Muscle layer of colon (tissue), 2 donors: ENCODE measurements around the gene FGFR4.
"Not testable (repeated sequence)": the region's sequence is repeated elsewhere in the genome, so short reads cannot be mapped to it uniquely, and the experiment has no call there.

Source experiments
- H3K27ac ChIP-seq: one replicate; pipeline ENCODE4 v1.7.0; 2013; ENCODE audit warnings: low read depth, mild to moderate bottlenecking, low read length, moderate library complexity
- H3K27me3 ChIP-seq, 2 donors: one replicate each; pipeline ENCODE4 v1.7.0; 2013; ENCODE audit warnings: low read length in 2 of 2, mild to moderate bottlenecking in 2 of 2; ENCODE audit not compliant: insufficient read depth in 2 of 2, control insufficient read depth in 1 of 2
- H3K36me3 ChIP-seq: one replicate; pipeline ENCODE4 v1.7.0; 2013; ENCODE audit warnings: mild to moderate bottlenecking, low read length; ENCODE audit not compliant: insufficient read depth
- H3K4me1 ChIP-seq: one replicate; pipeline ENCODE4 v1.7.0; 2013; ENCODE audit warnings: mild to moderate bottlenecking, low read length; ENCODE audit not compliant: insufficient read depth
- H3K4me3 ChIP-seq, 2 donors: one replicate each; pipeline ENCODE4 v1.7.0; 2013; ENCODE audit warnings: low read length in 2 of 2, low read depth in 1 of 2, mild to moderate bottlenecking in 1 of 2, moderate library complexity in 1 of 2
- H3K9ac ChIP-seq: one replicate; pipeline ENCODE4 v1.7.0; 2013; ENCODE audit warnings: low read length
- H3K9me3 ChIP-seq: one replicate; pipeline ENCODE4 v1.7.0; 2013; ENCODE audit warnings: mild to moderate bottlenecking, low read length
- donor health status: abdominal sarcoma.
- donor health status: Adenocarcinoma of cecum.

The FGFR4 gene

DNA sequence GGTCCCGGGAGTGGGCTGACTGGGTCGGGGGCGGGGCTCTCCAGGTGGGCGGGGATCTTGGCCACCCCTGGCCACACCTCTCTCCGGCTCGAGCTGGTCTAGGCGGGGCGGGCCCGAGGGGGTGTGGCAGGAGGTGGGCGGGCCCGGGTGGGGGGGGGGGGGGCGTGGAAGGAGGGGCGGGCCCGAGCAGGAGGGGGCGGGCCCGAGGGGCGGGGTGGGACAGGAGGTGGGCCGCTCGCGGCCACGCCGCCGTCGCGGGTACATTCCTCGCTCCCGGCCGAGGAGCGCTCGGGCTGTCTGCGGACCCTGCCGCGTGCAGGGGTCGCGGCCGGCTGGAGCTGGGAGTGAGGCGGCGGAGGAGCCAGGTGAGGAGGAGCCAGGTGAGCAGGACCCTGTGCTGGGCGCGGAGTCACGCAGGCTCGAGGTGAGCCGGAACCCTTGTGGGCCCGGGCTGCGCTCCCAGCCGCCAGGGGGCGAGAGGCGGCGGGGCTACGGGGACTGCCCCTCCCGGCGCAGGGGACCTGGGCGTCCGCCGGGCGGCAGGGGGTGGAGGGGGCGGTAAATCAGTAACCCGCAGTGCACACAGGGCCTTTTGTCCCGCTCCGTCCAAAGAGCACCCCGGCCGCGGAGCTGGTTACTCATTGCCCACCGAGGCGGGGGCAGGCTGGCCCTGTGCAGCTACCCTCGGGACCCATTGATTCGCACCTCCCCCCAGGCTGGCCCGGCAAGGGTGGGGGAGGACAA, at the start of gene FGFR4:
FGFR4 (plus strand) TSS at position 262 of the 744 bp plus-strand sequence. CDS start 2,688 bp downstream, outside the sequence.
- H3K27me3 ChIP-seq = peaks cover 0 to 14% of the 10 kb centered on the region in 2 donors
- H3K9ac ChIP-seq = no peak within 1 kb of the TSS
- no peaks in the 10 kb centered on the region for H3K4me1 ChIP-seq
- H3K27ac ChIP-seq = no peak within 1 kb of the TSS
- H3K36me3 ChIP-seq = no peaks in the 10 kb centered on the region
- no peaks in the 10 kb centered on the region for H3K9me3 ChIP-seq
- H3K4me3 ChIP-seq = peak within 1 kb of the TSS in 1 of 2 donors; percentile 23

DNA sequence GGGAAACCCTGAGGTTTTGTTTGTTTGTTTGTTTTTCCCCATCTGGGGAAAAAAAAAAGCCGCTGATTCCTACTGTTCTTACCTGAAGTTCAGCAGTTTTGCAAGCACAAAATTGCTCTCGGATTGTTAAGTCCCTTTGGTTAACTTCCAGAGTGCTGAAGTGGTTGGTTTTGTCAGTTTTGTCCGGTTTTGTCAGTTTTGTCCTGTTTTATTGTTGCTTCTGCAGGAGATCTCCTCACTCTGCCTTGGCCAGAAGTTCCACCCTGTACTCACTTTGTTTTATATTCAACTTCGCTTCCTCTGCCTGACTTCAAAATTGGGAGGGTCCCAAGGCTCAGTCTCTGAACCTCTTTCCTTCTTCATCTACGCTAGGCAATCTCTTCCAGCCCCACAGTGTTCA, 49.8 kb upstream of the FGFR4 start:
- peaks cover 3% of the 10 kb centered on the region for H3K36me3 ChIP-seq
- no peak overlapping the region for H3K4me3 ChIP-seq
- H3K27me3 ChIP-seq = no peaks in the 10 kb centered on the region
- H3K9ac ChIP-seq = no peak overlapping the region
- H3K4me1 ChIP-seq = peaks cover 16% of the 10 kb centered on the region
- H3K27ac ChIP-seq = no peak overlapping the region
- H3K9me3 ChIP-seq = no peaks in the 10 kb centered on the region

DNA sequence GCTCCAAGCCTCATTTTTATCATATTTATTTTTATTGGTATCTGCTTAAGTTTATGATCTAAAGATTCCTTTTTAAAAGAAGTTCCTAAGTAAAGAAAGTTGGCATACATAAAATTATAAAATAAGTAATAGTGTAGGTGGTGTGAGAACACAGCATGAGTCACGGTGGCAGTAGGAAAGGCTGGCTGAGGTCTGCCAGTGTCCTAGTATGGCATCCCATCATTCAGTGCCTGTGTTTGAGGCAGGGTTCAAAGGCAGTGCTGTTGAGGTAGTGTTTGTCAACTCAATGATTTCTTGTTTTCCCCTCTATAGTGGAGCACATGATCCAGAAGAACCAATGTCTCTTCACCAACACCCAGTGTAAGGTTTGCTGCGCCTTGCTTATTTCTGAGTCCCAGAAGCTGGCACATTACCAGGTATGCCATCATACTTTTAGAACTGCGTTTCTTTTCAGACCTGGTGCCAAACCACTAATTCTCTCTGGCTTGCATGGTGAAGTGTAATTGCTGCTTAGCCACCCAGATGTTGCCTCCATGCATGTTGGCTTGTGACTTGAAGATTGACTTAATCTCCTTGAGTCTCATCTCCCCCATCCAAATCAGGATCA, 45.8 kb upstream of the FGFR4 start:
- Histone ChIP-seq H3K27ac (peak overlapping the region; percentile 7), H3K9ac (no peak overlapping the region), H3K9me3 (no peaks in the 10 kb centered on the region), H3K27me3 (no peaks in the 10 kb centered on the region), H3K36me3 (peaks cover 15% of the 10 kb centered on the region), H3K4me3 (no peak overlapping the region), H3K4me1 (peaks cover 15% of the 10 kb centered on the region)

DNA sequence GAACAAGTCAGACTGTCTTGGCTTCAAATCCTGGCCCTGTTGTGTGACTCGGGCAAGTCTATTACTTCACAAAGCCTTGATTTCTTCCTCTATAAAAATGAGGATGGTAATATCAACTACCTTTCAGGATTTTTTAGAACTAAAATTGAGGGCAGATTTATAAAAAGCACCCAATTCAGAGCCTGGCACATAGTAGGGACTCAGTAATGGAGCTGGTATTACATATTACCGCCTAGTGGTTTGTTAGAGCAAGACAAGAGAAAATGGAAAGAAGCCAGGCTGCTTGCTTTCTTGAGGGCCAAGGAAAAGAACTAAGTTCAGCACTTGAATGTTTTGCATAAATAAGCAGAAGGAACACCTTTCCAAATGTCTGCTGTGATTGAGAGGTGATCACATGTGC, 44.8 kb upstream of the FGFR4 start:
- peaks cover 11% of the 10 kb centered on the region for H3K4me1 ChIP-seq
- no peaks in the 10 kb centered on the region for H3K27me3 ChIP-seq
- H3K9ac ChIP-seq = no peak overlapping the region
- peaks cover 15% of the 10 kb centered on the region for H3K36me3 ChIP-seq
- H3K4me3 ChIP-seq = no peak overlapping the region
- no peaks in the 10 kb centered on the region for H3K9me3 ChIP-seq
- H3K27ac ChIP-seq = no peak overlapping the region

DNA sequence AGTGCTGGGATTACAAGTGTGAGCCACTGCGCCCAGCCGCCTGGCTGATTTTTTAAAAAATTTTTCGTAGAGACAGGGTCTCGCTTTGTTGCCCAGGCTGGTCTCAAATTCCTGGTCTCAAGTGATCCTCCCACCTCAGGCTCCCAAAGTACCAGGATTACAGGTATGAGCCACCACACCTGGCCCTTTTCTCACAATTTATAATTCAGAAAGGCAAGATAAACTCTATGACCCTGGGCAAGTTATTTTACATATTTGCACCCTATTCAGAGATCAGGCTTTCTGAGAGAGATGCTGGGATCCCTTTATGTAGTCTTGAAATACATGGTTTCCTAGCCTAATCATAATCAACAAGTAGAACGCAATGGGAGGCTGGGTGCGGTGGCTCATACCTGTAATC, 43.6 kb upstream of the FGFR4 start:
- no peak overlapping the region for H3K27ac ChIP-seq
- peaks cover 15% of the 10 kb centered on the region for H3K36me3 ChIP-seq
- no peak overlapping the region for H3K4me3 ChIP-seq
- no peak overlapping the region for H3K9ac ChIP-seq
- H3K9me3 ChIP-seq = no peaks in the 10 kb centered on the region
- H3K27me3 ChIP-seq = no peaks in the 10 kb centered on the region
- peaks cover 11% of the 10 kb centered on the region for H3K4me1 ChIP-seq

DNA sequence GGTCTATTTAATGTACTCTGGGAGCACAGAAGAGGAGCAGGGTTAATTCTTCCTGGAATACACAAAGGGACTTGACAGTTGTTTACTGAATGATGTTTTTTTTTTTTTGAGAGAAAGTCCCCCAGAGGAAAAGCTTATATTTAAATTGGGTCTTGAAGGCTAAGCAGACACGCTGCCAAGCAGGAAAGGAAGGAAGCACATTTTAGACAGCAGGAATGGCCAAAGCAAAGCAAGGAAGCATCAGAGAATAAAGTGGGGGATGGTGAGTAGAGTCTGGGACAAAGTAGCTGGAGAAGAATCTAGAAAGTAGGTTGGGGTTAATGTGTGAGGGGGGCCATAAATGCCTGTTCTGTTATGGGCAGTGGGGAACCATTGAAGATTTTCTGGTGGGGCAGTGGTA, 42.8 kb upstream of the FGFR4 start:
- H3K9me3 ChIP-seq = no peaks in the 10 kb centered on the region
- H3K36me3 ChIP-seq = peaks cover 15% of the 10 kb centered on the region
- no peak overlapping the region for H3K9ac ChIP-seq
- no peak overlapping the region for H3K27ac ChIP-seq
- H3K4me3 ChIP-seq = no peak overlapping the region
- H3K4me1 ChIP-seq = peaks cover 11% of the 10 kb centered on the region
- H3K27me3 ChIP-seq = no peaks in the 10 kb centered on the region

DNA sequence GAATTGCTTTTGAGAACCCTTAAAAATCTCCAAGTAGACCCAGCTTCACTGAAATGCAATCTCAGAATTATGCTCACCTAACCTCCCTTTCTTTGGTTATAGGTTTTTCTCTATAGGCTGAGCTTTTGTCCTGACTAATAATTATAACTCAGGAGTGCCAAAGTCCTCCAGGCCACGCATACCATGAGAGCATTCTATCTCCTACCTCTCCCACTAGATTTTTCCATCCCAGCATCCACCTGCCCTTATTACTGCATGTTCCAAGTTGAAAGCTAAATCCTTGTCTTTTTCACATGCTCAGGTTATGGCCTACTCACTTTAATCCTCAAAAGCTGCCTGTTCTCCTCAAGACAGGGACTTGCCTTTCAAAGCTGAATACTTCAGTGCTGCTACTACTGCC, 42.1 kb upstream of the FGFR4 start:
- no peak overlapping the region for H3K9ac ChIP-seq
- peaks cover 11% of the 10 kb centered on the region for H3K4me1 ChIP-seq
- H3K27me3 ChIP-seq = no peaks in the 10 kb centered on the region
- peaks cover 19% of the 10 kb centered on the region for H3K36me3 ChIP-seq
- H3K4me3 ChIP-seq = no peak overlapping the region
- no peaks in the 10 kb centered on the region for H3K9me3 ChIP-seq
- H3K27ac ChIP-seq = no peak overlapping the region

DNA sequence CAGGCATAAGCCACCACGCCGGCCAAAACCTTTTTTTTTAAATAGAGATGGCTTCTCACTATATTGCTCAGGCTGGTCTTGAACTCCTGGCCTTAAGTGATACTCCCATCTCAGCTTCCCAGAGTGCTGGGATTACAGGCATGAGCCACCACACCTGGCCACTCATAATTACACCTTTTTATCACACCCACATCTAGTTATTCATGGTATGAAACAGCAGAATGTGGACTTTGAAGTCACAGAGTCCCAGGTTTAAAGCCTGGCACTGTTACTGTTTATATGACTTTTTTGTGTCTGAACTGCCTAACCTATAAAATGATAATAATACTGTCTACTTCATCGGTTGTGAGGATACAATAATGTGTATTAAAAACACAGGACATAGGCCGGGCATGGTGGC, 41.1 kb upstream of the FGFR4 start:
- H3K27me3 ChIP-seq = no peaks in the 10 kb centered on the region

DNA sequence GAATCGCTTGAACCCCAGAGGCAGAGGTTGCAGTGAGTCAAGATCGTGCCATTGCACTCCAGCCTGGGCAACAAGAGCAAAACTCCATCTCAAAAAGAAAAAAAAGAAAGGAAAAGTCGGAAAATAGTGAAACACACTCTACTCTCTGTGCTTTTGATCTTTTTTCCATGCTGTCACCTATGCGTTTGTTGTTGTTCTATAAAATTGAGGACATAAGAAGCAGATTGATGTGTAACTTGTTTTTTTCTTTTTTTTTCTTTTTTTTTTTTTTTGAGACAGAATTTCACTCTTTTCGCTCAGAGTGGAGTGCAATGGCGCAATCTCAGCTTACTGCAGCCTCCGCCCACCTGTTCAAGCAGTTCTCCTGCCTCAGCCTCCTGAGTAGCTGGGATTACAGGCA, 38.2 kb upstream of the FGFR4 start:
- not testable (repeated sequence) for H3K9ac ChIP-seq, H3K9me3 ChIP-seq, H3K4me1 ChIP-seq, H3K27me3 ChIP-seq, H3K27ac ChIP-seq, H3K4me3 ChIP-seq
- H3K36me3 ChIP-seq = peaks cover 24% of the 10 kb centered on the region

More for the DNA sequence above, 41.1 kb upstream of the FGFR4 start:
- Histone ChIP-seq H3K4me1 (peaks cover 8% of the 10 kb centered on the region), H3K27ac (no peak overlapping the region), H3K4me3 (no peak overlapping the region), H3K9ac (no peak overlapping the region), H3K9me3 (no peaks in the 10 kb centered on the region), H3K36me3 (peaks cover 26% of the 10 kb centered on the region)

DNA sequence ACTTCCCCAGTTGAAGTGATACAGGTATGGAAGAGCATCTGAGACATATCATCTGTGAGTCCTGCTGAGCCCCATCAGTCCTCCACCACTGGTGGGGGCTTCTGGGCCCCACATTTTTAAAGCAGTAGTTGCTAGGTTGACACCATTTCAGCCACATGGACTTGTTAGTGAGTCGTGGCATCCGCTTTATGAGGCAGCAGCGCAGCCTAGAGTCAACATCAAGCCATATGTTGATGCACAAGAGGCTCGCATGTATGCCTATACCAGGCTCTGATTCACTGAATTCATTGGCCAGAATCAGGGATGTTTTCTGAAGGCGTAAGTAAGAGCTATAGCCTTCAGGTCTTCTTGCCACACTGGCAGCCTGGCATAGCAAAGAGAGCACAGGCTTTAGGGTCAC, 37.4 kb upstream of the FGFR4 start:
- no peaks in the 10 kb centered on the region for H3K27me3 ChIP-seq
- no peaks in the 10 kb centered on the region for H3K9me3 ChIP-seq
- no peak overlapping the region for H3K4me3 ChIP-seq
- H3K27ac ChIP-seq = no peak overlapping the region
- no peaks in the 10 kb centered on the region for H3K4me1 ChIP-seq
- H3K36me3 ChIP-seq = peaks cover 23% of the 10 kb centered on the region
- H3K9ac ChIP-seq = no peak overlapping the region

DNA sequence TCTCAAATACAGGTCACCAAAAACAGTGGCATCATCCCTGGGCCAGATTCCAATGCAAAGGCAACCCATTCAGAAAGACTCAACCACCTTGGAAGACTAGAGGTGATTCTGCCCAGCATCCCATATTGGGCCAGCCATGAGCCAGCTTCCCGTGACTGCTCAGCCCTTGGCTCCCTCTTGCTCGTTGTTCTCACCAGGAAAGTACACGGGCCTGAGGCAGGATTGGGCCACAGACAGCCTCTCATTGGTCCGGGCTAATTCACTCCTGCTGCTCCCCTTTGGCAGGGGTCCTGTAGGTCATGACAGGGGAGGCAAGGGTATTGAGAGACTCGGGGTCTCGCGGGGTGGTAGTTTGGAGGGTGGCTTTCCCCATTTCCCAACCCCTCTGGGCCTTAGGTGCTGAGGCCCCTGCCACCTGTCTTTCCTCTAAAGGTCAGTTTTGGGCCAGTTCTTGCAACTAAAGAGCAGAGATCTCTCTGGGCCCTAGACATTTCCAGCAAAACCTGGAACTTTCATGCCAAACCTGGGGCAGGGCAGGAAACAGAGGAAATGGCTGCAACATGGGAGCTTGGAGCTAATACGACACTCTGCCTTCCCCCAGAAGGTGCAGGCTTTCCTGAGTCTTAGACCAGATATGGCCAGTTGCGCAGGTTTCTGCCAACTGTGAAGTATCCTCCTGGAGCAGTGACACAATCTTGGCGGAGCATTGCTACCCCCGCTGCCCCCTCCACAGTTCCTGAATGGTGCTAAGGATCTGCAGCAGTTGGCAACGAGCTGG, 22.0 kb upstream of the FGFR4 start:
- H3K27ac ChIP-seq = no peak overlapping the region
- peaks cover 38% of the 10 kb centered on the region for H3K36me3 ChIP-seq
- no peak overlapping the region for H3K9ac ChIP-seq
- no peaks in the 10 kb centered on the region for H3K27me3 ChIP-seq
- H3K4me1 ChIP-seq = no peaks in the 10 kb centered on the region
- no peak overlapping the region for H3K4me3 ChIP-seq
- H3K9me3 ChIP-seq = no peaks in the 10 kb centered on the region
